NB4 (cell line): Measurements from ENCODE around the gene DPP10.

ENCODE experiments used
- MYC ChIP-seq: IDR thresholded peaks from 2 replicates; pipeline ENCODE4 v1.6.1; 2011; ENCODE audit warnings: low read depth, low read length
- TF ChIP-seq, protein P1 (sequence below): IDR thresholded peaks from 2 replicates; pipeline ENCODE4 v1.6.1; 2011; ENCODE audit warnings: low read depth, low read length

GRCh38 chr2:115573756-115574155, 1131.3 kb downstream of the DPP10 start:
- no peak for TF ChIP-seq MYC
- TF ChIP-seq, protein P1, sequence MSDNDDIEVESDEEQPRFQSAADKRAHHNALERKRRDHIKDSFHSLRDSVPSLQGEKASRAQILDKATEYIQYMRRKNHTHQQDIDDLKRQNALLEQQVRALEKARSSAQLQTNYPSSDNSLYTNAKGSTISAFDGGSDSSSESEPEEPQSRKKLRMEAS, result no peak
